T-helper 9 cell (primary cell): ENCODE results near the gene ZFHX2.

ENCODE experiments used
- DNase-seq: peaks from one replicate; pipeline ENCODE4 v3.0.0-alpha.2; 2020

The ZFHX2 gene

DNA sequence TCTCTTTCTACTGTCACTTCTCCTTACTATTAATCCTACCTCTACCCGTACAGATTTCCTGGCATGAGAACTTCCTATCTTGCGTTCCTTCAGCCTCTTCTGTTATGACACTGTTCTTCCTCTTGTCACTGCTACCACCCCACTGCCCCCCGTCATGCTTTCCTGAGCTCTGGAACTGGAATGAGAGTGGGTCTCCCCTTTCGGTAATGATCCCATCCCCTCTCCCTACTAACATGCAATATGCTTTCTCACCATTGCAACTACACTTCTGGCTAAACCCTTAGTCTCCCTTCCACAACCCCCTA is 20.9 kb upstream of the ZFHX2 start:
- no peak for DNase-seq

DNA sequence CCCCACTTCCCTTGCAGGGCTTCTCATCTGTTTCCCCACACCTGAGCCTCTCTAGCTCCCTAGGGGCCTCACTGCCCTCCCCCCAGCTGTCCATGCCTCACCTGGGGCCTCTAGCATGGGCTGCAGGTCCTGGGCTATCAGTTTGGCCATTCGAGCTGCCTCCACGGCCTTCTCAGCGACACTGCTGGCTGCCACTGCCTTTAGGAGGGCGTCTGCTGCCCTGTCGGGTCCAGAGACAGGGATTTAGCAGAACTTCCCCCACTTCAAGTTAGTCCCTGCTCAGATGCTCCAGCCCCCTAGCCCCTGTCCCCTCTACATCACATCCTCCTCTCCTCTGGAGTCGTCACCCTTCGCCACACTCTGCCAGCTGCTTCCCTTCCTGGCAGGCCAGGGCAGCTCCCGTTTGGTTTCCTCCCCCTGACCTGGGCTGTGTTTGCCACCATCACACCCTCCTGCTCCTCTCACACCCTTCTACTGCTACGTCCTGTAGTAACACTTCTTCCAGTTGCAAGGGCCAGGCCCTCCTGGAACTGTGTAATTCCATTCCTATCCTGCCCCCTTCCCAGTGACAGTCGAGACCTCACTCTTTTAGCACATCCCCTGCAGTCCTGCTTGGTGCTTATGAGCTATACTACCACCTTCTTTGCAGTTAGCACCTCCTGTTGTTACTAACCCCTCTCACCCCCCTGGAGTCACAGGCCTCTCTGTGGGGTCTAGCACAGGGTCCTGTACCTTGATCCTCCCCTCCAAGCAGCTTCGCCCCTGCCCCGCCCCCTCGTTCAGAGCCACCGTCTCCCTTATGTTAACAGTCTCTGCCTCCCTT is 20.3 kb upstream of the ZFHX2 start:
- DNase-seq = no peak

GRCh38 chr14:23570806-23571483 is 19.4 kb upstream of the ZFHX2 start:
- no peak for DNase-seq

GRCh38 chr14:23569443-23570151 is 18.0 kb upstream of the ZFHX2 start:
- no peak for DNase-seq

DNA sequence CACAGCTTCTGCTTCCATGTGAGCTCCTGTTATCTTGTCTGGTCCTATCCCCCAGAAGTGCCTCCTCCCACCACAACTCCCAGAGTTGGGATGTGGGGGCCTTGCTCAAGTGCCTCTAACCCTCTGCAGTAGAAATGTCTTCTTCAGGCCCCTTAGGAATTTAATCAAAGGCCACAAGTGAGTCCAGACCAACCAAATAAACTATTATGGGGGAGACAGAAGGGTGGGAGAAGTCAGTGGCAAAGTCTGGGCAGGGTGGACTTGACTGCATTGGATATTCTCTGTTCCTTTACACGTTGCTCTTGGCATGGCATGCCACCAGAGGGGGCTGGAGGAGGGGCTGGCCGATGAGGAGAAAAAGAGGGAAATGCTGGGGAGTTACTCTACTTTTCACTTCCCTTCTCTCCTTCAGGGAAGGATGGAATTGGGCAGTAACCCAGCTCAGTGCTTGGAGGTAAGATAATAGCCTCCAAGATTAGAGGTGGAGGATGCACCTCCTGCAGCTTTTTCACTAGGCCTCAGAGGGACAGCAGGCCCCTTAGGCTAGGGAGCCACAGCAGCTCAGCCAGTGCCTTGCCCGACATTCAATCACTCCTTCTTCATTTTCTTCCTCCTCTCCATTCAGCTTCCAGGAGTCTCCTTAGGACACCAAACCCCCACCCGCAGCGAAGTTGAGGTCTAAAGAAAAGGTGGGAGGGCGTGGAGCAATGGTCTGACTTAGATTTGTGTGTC is 17.2 kb upstream of the ZFHX2 start:
- no peak for DNase-seq

- no peak for DNase-seq
Observed at GRCh38 chr14:23568021-23568599, 16.5 kb upstream of the ZFHX2 start.

DNA sequence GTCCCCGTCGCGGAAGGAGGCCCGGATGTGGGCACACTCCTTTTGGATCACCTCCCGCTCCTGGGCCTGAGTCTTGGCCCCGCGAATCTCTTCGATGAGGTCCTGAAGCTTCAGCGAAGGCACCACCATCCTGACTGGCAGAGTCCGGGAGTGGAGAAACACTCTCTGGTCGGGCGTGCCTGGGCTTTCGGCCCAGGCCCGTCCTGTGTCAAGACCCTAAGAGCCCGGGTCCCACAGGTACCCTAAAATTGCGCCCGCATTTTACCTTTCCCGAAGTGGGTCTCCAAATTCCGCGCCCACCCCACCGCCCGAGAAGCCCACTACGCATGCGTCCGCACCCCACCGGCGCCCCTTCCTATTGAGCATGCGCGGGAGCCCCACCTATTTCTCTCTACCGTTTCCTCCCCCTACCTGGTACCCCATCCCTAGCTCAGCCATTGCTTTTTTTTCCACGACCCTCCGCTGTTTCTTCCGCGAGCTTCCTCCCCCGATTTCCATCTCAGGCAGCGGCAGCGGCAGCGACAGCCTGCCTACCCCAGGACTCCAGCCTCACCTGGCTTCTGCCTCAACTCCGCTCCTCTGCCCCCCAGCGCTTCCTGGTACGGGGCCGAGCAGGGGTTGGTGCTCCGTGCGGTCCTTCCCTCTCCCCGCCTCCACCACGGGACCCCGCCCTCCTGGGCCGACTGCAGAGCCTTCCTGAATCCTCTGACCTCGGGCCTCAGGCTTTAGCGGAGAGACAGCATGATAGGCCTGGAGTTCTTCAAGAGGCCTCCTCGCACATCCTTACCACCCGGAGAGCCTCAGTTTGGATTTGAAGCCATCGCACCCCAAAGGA is 15.8 kb upstream of the ZFHX2 start, which contains the start of gene AP1G2:
Gene AP1G2 (minus strand): TSS at position 606 of the 835 bp plus-strand sequence. CDS start 477 bp downstream, at position 129.
- DNase-seq = peak; percentile 74

DNA sequence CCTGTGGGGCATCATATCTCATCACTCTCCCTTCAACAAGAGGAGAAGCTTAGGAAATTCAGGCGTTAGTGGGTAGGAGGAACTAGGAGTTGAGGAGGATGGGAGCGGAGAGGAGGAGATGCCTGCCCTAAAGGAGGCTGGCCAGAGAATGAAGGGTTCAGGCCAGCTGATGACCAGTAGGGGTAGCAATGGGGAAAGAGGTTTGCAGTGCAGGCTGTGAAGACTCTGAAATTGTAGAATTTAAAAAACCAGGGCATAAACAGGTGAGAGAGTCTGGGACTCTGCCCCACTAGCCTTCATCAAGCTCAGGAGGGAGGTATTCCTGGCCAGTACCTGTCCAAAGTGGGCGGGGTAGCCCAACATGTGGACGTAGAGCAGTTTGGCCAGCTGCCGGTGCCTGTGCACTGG is 15.2 kb upstream of the ZFHX2 start:
- no peak for DNase-seq

DNA sequence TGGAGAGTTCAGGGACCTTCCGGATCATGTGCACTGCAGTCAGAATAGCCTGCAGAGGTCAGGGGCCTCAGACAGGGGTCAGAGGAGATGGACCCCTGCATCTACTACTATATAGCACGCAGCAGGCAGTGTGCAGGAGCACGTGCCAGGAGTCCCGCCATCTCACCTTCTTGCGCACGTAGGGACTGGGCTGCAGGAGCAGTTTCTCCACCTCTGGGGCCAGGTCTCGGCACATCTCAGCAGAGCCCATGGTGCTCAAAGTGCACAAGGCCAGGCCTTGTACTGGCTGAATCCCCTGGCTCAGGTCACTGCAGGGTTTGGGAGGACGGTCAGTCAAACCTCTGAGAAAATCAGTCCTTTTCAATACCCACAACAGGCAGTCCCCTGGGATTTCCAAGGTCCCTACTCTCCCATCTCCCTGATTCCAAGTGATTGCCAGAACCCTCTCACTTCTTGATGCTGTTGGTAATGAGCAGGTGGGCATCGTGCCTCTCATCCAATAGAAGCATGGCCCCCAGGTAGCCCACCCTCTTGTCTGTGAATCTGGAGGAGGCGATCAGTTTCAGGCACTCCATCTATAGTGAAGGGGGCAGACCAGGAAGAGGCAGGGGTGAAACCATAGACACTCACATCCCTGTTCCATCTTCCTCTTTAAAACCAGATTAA is 14.7 kb upstream of the ZFHX2 start:
- DNase-seq = no peak

DNA sequence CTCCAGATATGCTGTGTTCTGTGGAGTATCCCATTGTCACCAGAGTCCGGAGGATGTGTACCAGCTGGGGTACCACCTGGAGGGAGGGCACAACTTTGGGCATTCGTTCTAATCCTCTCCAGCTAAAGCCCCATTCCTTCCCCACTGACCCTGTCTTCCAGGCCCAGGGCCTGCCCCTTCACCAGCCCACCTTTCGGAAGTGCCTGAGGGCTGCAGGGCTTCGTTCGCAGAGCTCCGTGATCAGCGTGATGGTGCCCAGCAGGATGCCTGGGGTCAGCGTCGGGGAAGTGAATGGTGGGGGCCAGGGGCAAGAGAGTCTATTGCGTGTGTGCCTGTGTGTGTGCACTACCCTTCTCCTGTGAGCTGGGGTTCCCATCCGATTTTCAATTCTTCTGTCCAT is 14.1 kb upstream of the ZFHX2 start:
- no peak for DNase-seq

DNA sequence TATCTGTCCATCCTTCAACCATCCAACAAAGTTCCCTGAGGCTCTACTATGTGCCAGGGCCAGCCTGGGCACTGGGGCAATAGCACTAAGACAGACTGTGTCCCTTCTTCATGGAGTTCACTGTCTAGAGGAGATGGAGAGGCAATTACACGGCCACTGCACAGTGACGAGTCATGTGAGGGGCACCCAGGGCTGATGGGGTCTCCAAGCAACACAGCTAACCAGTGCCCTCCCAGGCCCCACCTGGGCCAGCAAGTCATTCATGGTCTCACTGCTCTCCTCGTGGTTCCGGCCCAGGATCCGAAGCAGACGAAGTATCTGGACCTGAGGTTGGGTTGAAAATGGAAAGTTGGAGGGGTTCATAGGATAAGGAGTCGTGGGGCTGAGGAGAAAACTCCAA is 13.3 kb upstream of the ZFHX2 start:
- DNase-seq = no peak

GRCh38 chr14:23564181-23564812 is 12.7 kb upstream of the ZFHX2 start:
- no peak for DNase-seq

GRCh38 chr14:23563473-23564180 is 12.1 kb upstream of the ZFHX2 start:
- no peak for DNase-seq

DNA sequence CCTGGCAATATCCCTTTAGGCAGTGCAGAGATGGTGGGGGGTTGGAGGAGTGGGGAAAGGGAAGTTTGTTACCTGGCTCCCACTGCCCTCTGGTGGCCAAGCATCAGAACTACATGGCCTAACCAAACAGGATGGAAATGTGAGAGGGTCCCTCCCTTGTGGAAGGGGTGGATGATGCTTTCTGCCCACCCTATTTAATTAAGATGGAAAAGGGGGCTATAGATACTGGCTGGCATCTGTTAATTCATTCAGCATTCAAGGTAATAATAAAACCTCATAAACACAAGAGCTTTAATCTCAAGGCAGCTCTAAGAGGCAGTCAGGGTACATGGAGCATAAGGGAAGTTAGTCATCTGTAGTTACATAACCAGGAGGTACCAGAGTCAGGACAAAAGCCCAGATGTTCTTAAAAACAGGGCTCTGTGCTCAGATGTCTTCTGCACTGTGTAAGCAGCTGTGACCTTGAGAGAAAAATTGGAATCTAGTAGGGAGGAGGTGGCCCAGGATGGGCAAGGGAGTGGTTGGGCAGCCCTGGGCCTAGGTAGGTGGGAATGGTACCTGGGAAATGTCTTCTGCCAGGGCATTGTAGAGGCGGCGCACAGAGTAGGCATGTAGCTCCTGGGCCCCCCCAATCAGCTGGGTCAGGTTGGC is 11.4 kb upstream of the ZFHX2 start:
- peak; percentile 55 for DNase-seq

DNA sequence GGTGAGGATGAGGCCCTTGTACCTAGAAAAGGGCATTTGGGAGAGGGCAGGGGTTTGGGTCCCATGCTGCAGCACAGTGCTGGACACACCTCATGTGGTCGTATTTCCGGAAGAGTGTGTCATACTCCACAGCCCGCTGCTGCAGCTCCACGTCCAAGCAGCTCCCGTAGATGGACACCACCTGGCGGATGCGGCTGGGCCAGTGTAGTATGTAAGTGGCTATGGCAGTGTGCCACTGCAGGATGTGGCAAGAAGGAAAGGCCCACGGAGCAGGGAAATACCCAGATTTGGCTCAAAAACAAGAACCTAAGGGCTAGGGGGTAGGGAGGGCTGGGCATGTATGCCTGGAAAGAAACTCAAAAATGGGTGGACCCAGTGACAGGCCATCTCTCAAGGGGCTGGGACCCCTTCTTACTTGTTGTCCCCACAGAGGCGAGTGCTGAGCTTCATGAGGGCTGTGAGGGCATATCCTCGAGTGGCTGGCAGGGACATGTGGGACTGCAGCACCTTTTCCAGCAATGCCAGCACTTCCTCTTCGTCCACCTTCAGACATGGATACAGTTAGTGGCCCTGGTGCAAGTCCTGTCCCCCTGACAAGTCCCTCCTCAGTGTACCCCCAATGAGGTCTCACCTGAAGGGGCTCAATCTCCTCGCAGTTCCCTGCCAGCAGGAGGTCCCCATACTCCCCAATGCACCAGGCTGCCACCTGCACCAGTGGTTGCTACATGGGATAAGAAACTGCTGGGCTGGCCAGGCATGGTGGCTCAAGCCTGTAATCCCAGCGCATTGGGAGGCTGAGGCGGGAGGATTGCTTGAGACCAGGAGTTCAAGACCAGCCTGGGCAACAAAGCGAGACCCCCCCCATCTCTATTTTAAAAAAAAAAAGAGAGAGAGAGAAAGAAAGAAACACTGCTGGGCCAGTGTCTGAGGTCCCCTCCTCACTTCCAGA is 10.6 kb upstream of the ZFHX2 start:
- DNase-seq = no peak

- no peak for DNase-seq
Observed at GRCh38 chr14:23561259-23561658, 9.7 kb upstream of the ZFHX2 start.

DNA sequence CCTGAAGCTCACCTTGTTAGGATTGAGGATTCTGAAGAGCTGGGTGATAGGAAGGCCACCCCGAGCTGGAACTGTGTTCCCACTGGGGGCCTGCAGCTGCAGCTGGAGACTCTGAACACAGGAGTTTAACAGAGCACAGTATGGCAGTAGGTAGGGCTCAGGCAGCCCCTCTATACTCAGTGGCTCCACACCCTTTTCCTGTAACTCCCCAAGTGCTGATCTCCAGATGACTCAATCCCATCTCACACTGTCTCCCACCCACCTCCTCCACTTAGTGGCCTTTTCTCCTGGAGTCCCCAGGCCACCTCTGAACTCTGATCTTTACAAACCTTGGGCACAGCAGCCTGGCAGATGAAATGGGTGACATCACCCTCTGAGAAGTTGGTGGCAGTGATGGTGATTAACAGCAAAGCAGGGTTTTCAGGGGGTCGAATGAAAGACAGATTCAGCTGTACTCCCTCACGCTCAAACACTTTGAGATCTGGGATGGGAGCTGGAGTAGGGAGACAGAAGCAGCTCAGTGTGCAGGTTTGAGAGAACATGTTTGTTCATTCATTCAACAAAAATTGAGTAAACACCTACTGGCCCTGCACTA is 8.5 kb upstream of the ZFHX2 start:
- DNase-seq = no peak
